HFF-Myc (cell line): ENCODE data around the gene SORBS1.

Experiments
- DNase-seq: peaks from one replicate; pipeline ENCODE4 v3.0.0-alpha.2; 2011; ENCODE audit warnings: low read depth; ENCODE audit errors: extremely low read depth
- H3K4me3 ChIP-seq: replicated peaks from 2 replicates; pipeline ENCODE4 v1.5.1; 2011; ENCODE audit warnings: low read depth, mild to moderate bottlenecking, control low read depth, low read length
- CTCF ChIP-seq: IDR thresholded peaks from 2 replicates; pipeline ENCODE4 v1.5.1; 2012; ENCODE audit warnings: mild to moderate bottlenecking, low read depth, low read length, control low read depth; ENCODE audit errors: missing control alignments

Gene SORBS1

GRCh38 chr10:95552679-95553342 is 8.4 kb downstream of the SORBS1 start:
- H3K4me3 ChIP-seq, result no peak overlapping the region
- no peak for TF ChIP-seq CTCF
- no peak for DNase-seq

- no peak for TF ChIP-seq CTCF
- DNase-seq, result no peak
- no peak overlapping the region for H3K4me3 ChIP-seq
Measured at GRCh38 chr10:95550073-95550672, 11.0 kb downstream of the SORBS1 start.

GRCh38 chr10:95547791-95548435 is 13.3 kb downstream of the SORBS1 start:
- DNase-seq, result no peak
- TF ChIP-seq CTCF, result no peak
- H3K4me3 ChIP-seq, result no peak overlapping the region

- DNase-seq, result no peak
- H3K4me3 ChIP-seq, result no peak overlapping the region
- TF ChIP-seq CTCF, result no peak
Measured at GRCh38 chr10:95547197-95547596, 14.0 kb downstream of the SORBS1 start.

- no peak for TF ChIP-seq CTCF
- no peak for DNase-seq
- H3K4me3 ChIP-seq, result no peak overlapping the region
Measured at GRCh38 chr10:95545981-95546380, 15.2 kb downstream of the SORBS1 start.

GRCh38 chr10:95544783-95545500 is 16.2 kb downstream of the SORBS1 start:
- no peak overlapping the region for H3K4me3 ChIP-seq
- no peak for DNase-seq
- no peak for TF ChIP-seq CTCF
